ENCODE results near the gene TNFRSF14. TPM values are rescaled to one million over a fixed set of nuclear protein-coding genes. Genes with fewer than 3 reads are reported as not detected.

Gene TNFRSF14
- total RNA-seq, 2 donors from 2014 or later: 124 to 183 TPM

Other genes with a start within 250 kb of the TNFRSF14 start
- gene MORN1, start 164.8 kb upstream of the TNFRSF14 start, total RNA-seq: 1 to 10 TPM; 2.0 to 5.7 TPM
- 100 to 1,000 TPM; 102 to 135 TPM for gene RER1, start 164.5 kb upstream of the TNFRSF14 start, total RNA-seq
- gene PEX10, start 143.8 kb upstream of the TNFRSF14 start, total RNA-seq: 10 to 100 TPM in 1 of 2 donors, 1 to 10 TPM in 1; 4.7 to 17.0 TPM
- gene PLCH2, start 80.1 kb upstream of the TNFRSF14 start, total RNA-seq: 1 to 10 TPM; 6.9 to 7.1 TPM
- 10 to 100 TPM; 45.7 to 79.7 TPM for gene PANK4, start 29.8 kb upstream of the TNFRSF14 start, total RNA-seq
- under 1 TPM in 1 of 2 donors, not detected in 1; 0.19 TPM for gene HES5, start 26.1 kb upstream of the TNFRSF14 start, total RNA-seq
- 10 to 100 TPM; 34.7 to 38.8 TPM for gene PRXL2B, start 30.4 kb downstream of the TNFRSF14 start, total RNA-seq
- gene MMEL1, start 76.6 kb downstream of the TNFRSF14 start, total RNA-seq: 1 to 10 TPM; 1.4 to 2.5 TPM
- gene TTC34, start 245.3 kb downstream of the TNFRSF14 start, total RNA-seq: 1 to 10 TPM in 1 of 2 donors, under 1 TPM in 1; 0.80 to 1.3 TPM